Gastrocnemius medialis (tissue), 4 donors: ENCODE results near the gene FGD5. TPM values are rescaled to one million over a fixed set of nuclear protein-coding genes. Genes with fewer than 3 reads are reported as not detected.

Experiments
- ATAC-seq, 2 donors: fragments of 150-250 bp; one replicate each; pipeline ENCODE4 v1.9.1; 2016
- DNase-seq, 2 donors: peaks; one replicate each; pipeline ENCODE4 v3.0.0-alpha.2; 2019
- H3K27ac ChIP-seq, 4 donors: fragments of 200-600 bp; sonication (generic); 1 replicate in 1 of 4; 2 replicates in 3 of 4; pipeline ENCODE4 v1.5.1; 2016 to 2018; ENCODE audit warnings: mild to moderate bottlenecking in 2 of 4, moderate library complexity in 1 of 4
- H3K27me3 ChIP-seq, 3 donors: fragments of 200-600 bp; sonication (generic) in 2 of 3; 1 replicate in 1 of 3; 2 replicates in 2 of 3; pipeline versions ENCODE4 v1.5.1 to v1.6.0; 2016 to 2019; ENCODE audit warnings: mild to moderate bottlenecking in 1 of 3, moderate library complexity in 1 of 3
- H3K36me3 ChIP-seq, 2 donors: fragments of 200-600 bp; sonication (generic) in 1 of 2; one replicate each; pipeline ENCODE4 v1.5.1; 2017 to 2018
- H3K4me1 ChIP-seq, 2 donors: fragments of 200-600 bp; sonication (generic) in 1 of 2; one replicate each; pipeline ENCODE4 v1.5.1; 2016 to 2017; ENCODE audit warnings: mild to moderate bottlenecking in 2 of 2
- H3K4me3 ChIP-seq, 4 donors: fragments of 200-600 bp; sonication (generic) in 3 of 4; 1 replicate in 1 of 4; 2 replicates in 3 of 4; pipeline ENCODE4 v1.5.1; 2016 to 2019; ENCODE audit warnings: mild to moderate bottlenecking in 2 of 4
- H3K9me3 ChIP-seq, 3 donors: fragments of 200-600 bp; sonication (generic) in 2 of 3; 1 replicate in 1 of 3; 2 replicates in 2 of 3; pipeline ENCODE4 v1.5.1; 2016 to 2019
- CTCF ChIP-seq, 5 experiments: fragments of 450-650 bp in 3 of 5; fragments of 200-600 bp in 2 of 5; sonication (generic) in 2 of 5; IDR thresholded peaks in 4 of 5; conservative IDR thresholded peaks in 1 of 5; 1 replicate in 4 of 5; 2 replicates in 1 of 5; pipeline ENCODE4 v1.5.1; 2016 to 2019; ENCODE audit warnings: antibody characterized with exemption in 5 of 5, mild to moderate bottlenecking in 3 of 5, moderate library complexity in 3 of 5
- POLR2A ChIP-seq, 2 donors: fragments of 450-650 bp; IDR thresholded peaks; one replicate each; pipeline ENCODE4 v1.6.1; 2017; ENCODE audit warnings: antibody characterized with exemption in 2 of 2, mild to moderate bottlenecking in 2 of 2, moderate library complexity in 2 of 2
- in situ Hi-C, 4 donors: fragments of 200-750 bp; cut with MboI; loops; one replicate each; pipeline versions ENCODE4 v1.15.0 to v1.8.0; 2017; ENCODE audit warnings: low sequenced_read_pairs in 4 of 4
- intact Hi-C: fragments of 100-400 bp; cut with DNase I; formaldehyde crosslinking; loops from one replicate; pipeline ENCODE4 v1.15.1; 2023; ENCODE audit warnings: low total_unique reads
- total RNA-seq, 4 donors: library from RNA; depleted of rRNA; stranded (reverse); fragments of >200 nt; gene quantifications; one replicate each; pipeline versions ENCODE4 v1.1.0 to v1.2.3, GENCODE V29; 2016

Gene FGD5
- total RNA-seq, 4 donors from 2014 or later = 4.4 to 8.4 (median 5.2) TPM

- in situ Hi-C loops (no loop called here), intact Hi-C loops (loop anchor here (10.0 kb wide), 1 partner anchor 51 kb away; no protein-coding TSS in a partner anchor)
- no peak for DNase-seq
- TF ChIP-seq CTCF (IDR thresholded peaks at IDR 0.05 in 4 of 5, conservative IDR thresholded peaks at IDR 0.05 in 1 of 5) = no peak
- no peak for TF ChIP-seq POLR2A (IDR thresholded peaks at IDR 0.05)
- Histone ChIP-seq H3K27me3 (no peaks in the 10 kb centered on the region), H3K27ac (peak overlapping the region in 2 of 4 donors; percentile 71 to 75), H3K36me3 (no peaks in the 10 kb centered on the region), H3K4me1 (peaks cover 10 to 32% of the 10 kb centered on the region in 2 donors), H3K9me3 (no peaks in the 10 kb centered on the region), H3K4me3 (no peak overlapping the region)
- ATAC-seq = no peak
These were observed 27.1 kb downstream of the FGD5 start for GRCh38 chr3:14845826-14846225.

GRCh38 chr3:14846226-14846880, 27.6 kb downstream of the FGD5 start:
- intact Hi-C loops = loop anchor here (10.0 kb wide), 1 partner anchor 52 kb away; no protein-coding TSS in a partner anchor
- no peak for TF ChIP-seq POLR2A (IDR thresholded peaks at IDR 0.05)
- TF ChIP-seq CTCF (IDR thresholded peaks at IDR 0.05 in 4 of 5, conservative IDR thresholded peaks at IDR 0.05 in 1 of 5) = no peak
- Histone ChIP-seq H3K36me3 (no peaks in the 10 kb centered on the region), H3K27me3 (no peaks in the 10 kb centered on the region), H3K9me3 (no peaks in the 10 kb centered on the region), H3K27ac (peak overlapping the region in 3 of 4 donors; percentile 56 to 75 (median 71)), H3K4me3 (no peak overlapping the region), H3K4me1 (peaks cover 10 to 27% of the 10 kb centered on the region in 2 donors)
- DNase-seq = no peak
- in situ Hi-C loops = no loop called here
- no peak for ATAC-seq

- Histone ChIP-seq H3K27ac (peak overlapping the region; percentile 23 to 75 (median 64)), H3K36me3 (no peaks in the 10 kb centered on the region), H3K27me3 (no peaks in the 10 kb centered on the region), H3K4me3 (no peak overlapping the region), H3K9me3 (no peaks in the 10 kb centered on the region), H3K4me1 (peaks cover 6 to 14% of the 10 kb centered on the region in 2 donors)
- ATAC-seq (peak; percentile 31 to 68), DNase-seq (peak; percentile 41 to 66)
- in situ Hi-C loops (no loop called here), intact Hi-C loops (loop anchor here (10.0 kb wide), 1 partner anchor 53 kb away; no protein-coding TSS in a partner anchor)
- TF ChIP-seq CTCF (IDR thresholded peaks at IDR 0.05 in 4 of 5, conservative IDR thresholded peaks at IDR 0.05 in 1 of 5) (no peak), POLR2A (IDR thresholded peaks at IDR 0.05) (no peak)
These were observed 29.1 kb downstream of the FGD5 start for GRCh38 chr3:14847613-14848541.

- no peak for TF ChIP-seq CTCF (IDR thresholded peaks at IDR 0.05 in 4 of 5, conservative IDR thresholded peaks at IDR 0.05 in 1 of 5)
- no peak for TF ChIP-seq POLR2A (IDR thresholded peaks at IDR 0.05)
- intact Hi-C loops = loop anchor here (10.0 kb wide), 1 partner anchor 54 kb away; no protein-coding TSS in a partner anchor
- no peak for ATAC-seq
- in situ Hi-C loops = no loop called here
- no peak for DNase-seq
- peak overlapping the region in 3 of 4 donors; percentile 56 to 75 (median 71) for H3K27ac ChIP-seq
- no peaks in the 10 kb centered on the region for H3K27me3 ChIP-seq
- no peaks in the 10 kb centered on the region for H3K9me3 ChIP-seq
- H3K4me3 ChIP-seq = no peak overlapping the region
- H3K4me1 ChIP-seq = peaks cover 6 to 16% of the 10 kb centered on the region in 2 donors
- H3K36me3 ChIP-seq = no peaks in the 10 kb centered on the region
These were observed 30.1 kb downstream of the FGD5 start for GRCh38 chr3:14848906-14849305.
